Nucleus accumbens (tissue), 56 donors: ENCODE results near the gene EHD1.

Experiments used
- DNase-seq, 56 donors: peaks; one replicate each; lab custom pipeline; 2025; lab: John Stamatoyannopoulos, UW

Gene EHD1

GRCh38 chr11:64892411-64892831, 14.0 kb upstream of the EHD1 start:
- DNase-seq: no peak

DNA sequence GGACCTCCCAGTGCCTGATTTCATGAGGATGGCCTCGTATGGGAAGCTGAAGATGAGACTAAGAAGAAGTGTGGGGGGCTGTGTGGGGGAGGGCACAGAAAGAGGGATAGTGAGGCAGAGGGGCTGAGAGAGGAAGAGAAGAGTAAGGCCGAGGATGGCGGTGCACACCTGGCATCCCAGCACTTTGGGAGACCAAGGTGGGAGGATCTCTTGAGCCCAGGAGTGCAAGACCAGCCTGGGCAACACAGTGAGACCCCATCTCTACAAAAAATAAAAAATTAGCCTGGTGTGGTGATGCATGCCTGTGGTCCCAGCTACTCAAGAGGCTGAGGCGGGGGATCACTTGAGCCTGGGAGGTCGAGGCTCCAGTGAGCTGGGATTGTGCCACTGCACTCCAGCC, 13.5 kb upstream of the EHD1 start:
- no peak for DNase-seq

DNA sequence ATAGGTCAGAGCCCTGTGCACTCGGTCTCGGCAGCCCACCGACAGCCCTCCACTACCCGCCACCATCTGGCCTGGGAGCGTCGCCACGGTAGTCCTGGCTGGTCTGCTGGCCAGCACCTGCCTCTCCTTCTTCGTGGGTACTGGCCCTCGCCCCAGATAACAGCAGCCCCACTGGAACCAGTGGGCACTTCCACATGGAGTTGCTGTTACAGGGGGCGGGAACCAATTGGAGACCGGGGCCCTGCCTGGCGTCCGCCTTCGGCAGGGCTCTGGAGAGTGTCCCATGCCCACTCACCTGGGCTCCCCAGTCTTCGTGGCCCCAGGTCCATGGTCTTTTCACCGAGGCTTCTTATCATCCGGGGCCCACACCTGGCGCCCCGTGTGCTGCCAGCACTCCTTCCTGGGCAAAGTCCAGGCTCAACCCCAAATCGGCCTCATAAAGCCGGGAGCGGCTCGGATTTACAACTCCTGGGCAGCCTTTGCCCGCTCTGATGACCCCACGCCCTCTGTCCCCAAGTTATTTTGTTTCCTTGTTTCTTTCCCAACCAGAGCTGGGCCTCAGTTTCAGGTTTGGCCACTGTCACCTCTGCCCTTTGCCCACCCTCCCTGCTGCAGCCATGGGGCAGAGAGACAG, 12.9 kb upstream of the EHD1 start:
- no peak for DNase-seq

DNA sequence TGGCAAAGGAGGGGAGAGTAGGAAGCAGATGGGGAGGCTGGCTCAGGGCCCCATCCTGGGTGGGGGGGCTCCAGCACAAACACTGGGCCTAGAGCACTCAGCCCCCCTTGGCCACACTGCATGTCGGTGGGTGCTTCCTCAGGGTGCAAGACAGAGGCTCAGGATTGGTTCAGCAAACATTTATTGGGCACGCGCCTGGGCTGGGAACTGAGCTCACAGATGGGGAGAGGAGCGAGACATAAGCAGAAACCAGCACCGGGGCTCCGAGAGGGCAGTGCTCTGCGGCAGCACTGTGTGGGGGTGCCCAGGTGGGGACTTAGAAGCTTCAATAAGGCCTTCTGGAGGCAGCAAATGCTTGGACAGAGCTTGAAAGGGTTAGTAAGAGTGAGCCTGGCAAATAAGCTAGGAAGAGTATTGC, 12.1 kb upstream of the EHD1 start:
- no peak for DNase-seq

DNA sequence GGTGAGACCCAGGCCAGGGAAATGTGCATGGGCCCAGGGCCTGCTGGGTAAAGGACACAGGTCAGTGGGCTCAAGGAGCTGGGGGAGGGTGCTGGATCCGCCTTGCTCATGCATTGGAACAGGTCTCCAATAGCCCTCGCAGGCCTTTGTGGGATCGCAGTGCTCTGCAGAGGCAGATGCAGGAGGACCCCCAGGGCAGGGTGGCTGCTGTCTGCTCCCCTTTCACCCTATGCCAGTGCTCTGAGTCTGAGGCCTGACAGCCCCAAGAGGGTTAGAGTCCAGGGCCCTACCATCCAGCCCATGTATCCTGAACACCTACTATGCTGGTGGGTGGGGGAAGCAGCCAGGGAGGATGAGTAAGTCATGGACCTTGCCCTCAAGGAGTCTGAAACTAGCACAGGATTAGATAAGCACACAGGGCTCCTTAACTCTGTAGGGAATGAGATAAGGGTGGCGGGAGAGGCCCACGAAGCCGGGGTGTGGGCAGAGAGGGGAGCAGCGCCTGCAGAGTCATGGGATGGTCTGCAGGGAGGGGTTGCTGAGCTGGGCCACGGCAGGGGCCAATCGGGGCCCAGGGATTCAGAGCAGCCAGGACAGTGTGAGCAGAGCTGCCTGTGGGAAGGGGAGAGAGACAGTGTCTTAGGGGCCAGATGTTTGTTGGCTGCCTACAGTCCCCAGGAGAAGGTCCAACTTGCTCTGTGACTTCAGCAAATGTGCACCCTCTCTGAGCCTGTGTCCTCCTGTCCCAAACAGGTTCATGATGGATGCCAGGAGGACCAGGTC, 10.5 kb upstream of the EHD1 start:
- DNase-seq: no peak

- no peak for DNase-seq
These were observed 9.9 kb upstream of the EHD1 start for GRCh38 chr11:64888406-64888728.

GRCh38 chr11:64887757-64888405, 9.5 kb upstream of the EHD1 start:
- DNase-seq: peak in 48 of 56 donors; percentile 21 to 87 (median 62)

- DNase-seq: no peak
These were observed 8.9 kb upstream of the EHD1 start for GRCh38 chr11:64887234-64887756.

- DNase-seq: no peak
These were observed 7.2 kb upstream of the EHD1 start for GRCh38 chr11:64885367-64886286.

DNA sequence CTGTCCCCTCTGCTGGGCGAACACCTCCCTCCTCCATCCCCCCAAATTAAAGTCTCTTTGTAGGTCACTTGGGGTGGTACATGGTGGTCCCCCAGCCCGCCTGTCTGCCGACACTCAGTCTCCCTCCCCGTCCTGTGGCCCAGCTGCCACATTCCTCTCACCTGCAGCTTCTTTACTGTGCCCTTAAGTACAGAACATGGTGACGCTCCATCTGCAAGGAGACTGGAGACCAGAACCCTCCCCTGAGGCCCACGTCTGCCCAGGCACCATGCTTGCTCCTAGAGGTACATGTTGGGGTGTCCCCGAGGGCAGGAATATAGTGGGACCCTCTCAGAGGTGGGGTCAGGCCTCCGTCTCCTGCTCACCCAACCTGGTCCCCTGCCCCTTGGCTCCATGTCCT, 5.6 kb upstream of the EHD1 start:
- no peak for DNase-seq

GRCh38 chr11:64883575-64883974, 5.2 kb upstream of the EHD1 start:
- no peak for DNase-seq

DNA sequence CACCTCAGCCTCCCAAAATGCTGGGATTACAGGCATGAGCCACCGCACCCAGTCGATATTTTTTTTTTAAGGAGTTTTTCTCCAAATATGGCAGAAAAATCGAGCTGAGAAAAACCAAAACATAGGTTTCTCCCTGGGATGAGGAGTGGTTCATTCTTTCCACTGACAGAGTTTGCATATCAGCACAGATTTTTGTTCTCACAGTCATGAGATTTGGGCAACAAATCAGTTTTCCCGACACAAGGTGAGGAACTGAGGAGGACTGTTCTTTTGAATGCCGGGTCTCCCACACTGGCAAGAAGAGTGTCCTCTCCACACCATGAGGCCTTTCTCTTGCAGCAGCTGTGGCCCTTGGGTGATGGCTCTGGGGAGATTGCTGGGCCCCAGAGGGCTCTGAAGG, 3.8 kb upstream of the EHD1 start:
- DNase-seq: no peak

DNA sequence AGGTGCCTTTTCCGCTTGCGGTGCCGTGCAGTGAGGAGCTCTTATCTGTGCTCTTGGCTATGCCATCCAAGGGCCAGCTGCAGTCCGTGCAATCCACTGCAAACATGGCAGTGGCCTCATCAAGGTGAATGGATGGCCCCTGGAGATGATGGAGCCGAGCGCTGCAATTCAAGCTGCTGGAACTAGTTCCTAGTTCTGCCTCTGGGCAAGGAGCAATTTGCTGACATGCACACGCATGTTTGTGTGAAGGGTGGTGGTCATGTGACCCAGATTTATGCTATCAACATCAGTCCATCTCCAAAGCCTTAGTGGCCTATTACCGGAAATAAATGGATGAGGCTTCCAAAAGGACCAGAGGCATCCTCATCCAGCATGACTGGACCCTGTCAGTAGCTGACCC, 3.1 kb upstream of the EHD1 start:
- no peak for DNase-seq

GRCh38 chr11:64880240-64881001, 2.0 kb upstream of the EHD1 start:
- peak in 8 of 56 donors; percentile 17 to 32 (median 26) for DNase-seq

- peak in 6 of 56 donors; percentile 63 to 68 (median 65) for DNase-seq
These were observed 951 bp upstream of the EHD1 start for GRCh38 chr11:64879244-64879900.

GRCh38 chr11:64878223-64878493, 263 bp downstream of the EHD1 start:
- peak in 2 of 56 donors; percentile 61 to 76 for DNase-seq

GRCh38 chr11:64877390-64878222, 815 bp downstream of the EHD1 start:
- DNase-seq: peak in 3 of 56 donors; percentile 45 to 50 (median 49)

- DNase-seq: peak in 6 of 56 donors; percentile 11 to 53 (median 18)
These were observed 1.5 kb downstream of the EHD1 start for GRCh38 chr11:64876835-64877341.
